ENCODE measurements around the gene ISG15. TPM values are rescaled to one million over a fixed set of nuclear protein-coding genes. Genes with fewer than 3 reads are reported as not detected.

ISG15 gene
- total and polyA plus RNA-seq, 2 of the 13 experiments (the other 11 are each of a cell fraction or from before 2014, with no cell fraction given) = 42.1 to 54.9 TPM

GRCh38 chr1:966135-966703, 47.1 kb upstream of the ISG15 start, which contains the start of gene PLEKHN1 (continued):
- no peak for TF ChIP-seq ZNF276 (CRISPR knock-in tag; IDR thresholded peaks at IDR 0.05; ENCODE audit: low read depth)
- no peak for TF ChIP-seq ZNF530 (CRISPR knock-in tag; IDR thresholded peaks at IDR 0.05; ENCODE audit: low read depth)
- peak; percentile 54; the same call in 1 of the 2 replicates for TF ChIP-seq GABPB1 (CRISPR knock-in tag; IDR thresholded peaks at IDR 0.05)
- peak; percentile 39 for TF ChIP-seq HNRNPLL (IDR thresholded peaks at IDR 0.05; ENCODE audit: low read depth, low read length, poor library complexity, severe bottlenecking)
- no peak for TF ChIP-seq U2AF1 (optimal IDR thresholded peaks at IDR 0.05; ENCODE audit: low read depth, low read length)
- no peak for TF ChIP-seq ZNF75D (CRISPR knock-in tag; IDR thresholded peaks at IDR 0.05; ENCODE audit: borderline replicate concordance)
- no peak for TF ChIP-seq ZBTB14 (CRISPR knock-in tag; IDR thresholded peaks at IDR 0.05)
- TF ChIP-seq SAP130 (CRISPR knock-in tag; IDR thresholded peaks at IDR 0.05; ENCODE audit: low read depth) = 0 out of 2 replicates have a peak, but pooled peaks have one; percentile 48
- no peak for TF ChIP-seq ZNF614 (CRISPR knock-in tag; IDR thresholded peaks at IDR 0.05; ENCODE audit: borderline replicate concordance)
- TF ChIP-seq GLI4 (CRISPR knock-in tag; IDR thresholded peaks at IDR 0.05; ENCODE audit: borderline replicate concordance) = no peak
- TF ChIP-seq ZBTB4 (CRISPR knock-in tag; IDR thresholded peaks at IDR 0.05; ENCODE audit: borderline replicate concordance) = no peak
- no peak for TF ChIP-seq SSRP1 (CRISPR knock-in tag; IDR thresholded peaks at IDR 0.05)
- 0 out of 4 replicates have a peak, but pooled peaks of 1 of the 2 experiments have one; percentile 4 for TF ChIP-seq KLF16 (CRISPR knock-in tag; IDR thresholded peaks at IDR 0.05)
- TF ChIP-seq ZNF235 (CRISPR knock-in tag; IDR thresholded peaks at IDR 0.05; ENCODE audit: borderline replicate concordance) = 0 out of 2 replicates have a peak, but pooled peaks have one; percentile 41
- no peak for TF ChIP-seq REL (CRISPR knock-in tag; conservative IDR thresholded peaks at IDR 0.05)
- TF ChIP-seq ZBTB7B (CRISPR knock-in tag; IDR thresholded peaks at IDR 0.05) = no peak
- TF ChIP-seq MEIS1 (CRISPR knock-in tag; IDR thresholded peaks at IDR 0.05; ENCODE audit: borderline replicate concordance) = no peak
- no peak for TF ChIP-seq STAT5B (CRISPR knock-in tag; IDR thresholded peaks at IDR 0.05)
- TF ChIP-seq CHD4 (IDR thresholded peaks at IDR 0.05; ENCODE audit: borderline replicate concordance, low read length) = no peak
- no peak for TF ChIP-seq MTF1 (CRISPR knock-in tag; IDR thresholded peaks at IDR 0.05)
- no peak; the same call in 1 of the 2 replicates for TF ChIP-seq SAFB2 (CRISPR knock-in tag; IDR thresholded peaks at IDR 0.05; ENCODE audit: borderline replicate concordance, low read depth)
- no peak for TF ChIP-seq KLF15 (CRISPR knock-in tag; IDR thresholded peaks at IDR 0.05; ENCODE audit: borderline replicate concordance)
- TF ChIP-seq ZBTB42 (CRISPR knock-in tag; IDR thresholded peaks at IDR 0.05) = no peak
- TF ChIP-seq MLX (CRISPR knock-in tag; IDR thresholded peaks at IDR 0.05) = no peak

All from HepG2 (cell line).